Activated naive CD8-positive, alpha-beta T cell treated with anti-CD3 and anti-CD28 coated beads, Interleukin-2, amount 10 ng/mL, durations not matched to agents 7 days and 5 days (primary cell): ENCODE measurements around the gene CNTRL. TPM values are rescaled to one million over a fixed set of nuclear protein-coding genes. Genes with fewer than 3 reads are reported as not detected.
"Not testable (repeated sequence)": the region's sequence is repeated elsewhere in the genome, so short reads cannot be mapped to it uniquely, and the experiment has no call there.

Experiments used
- ATAC-seq: fragments of 150-1000 bp; cut with Tn5 transposase; one replicate; pipeline ENCODE4 v1.10.0; 2021; ENCODE audit warnings: low read depth, moderate library complexity
- POLR2A ChIA-PET: fragments of 350-600 bp; sonication (Branson Sonifier 250); formaldehyde crosslinking; loops from one replicate; lab custom pipeline; 2021; ENCODE audit warnings: antibody characterized with exemption; lab: Charles Lee
- DNase-seq: peaks from one replicate; pipeline ENCODE4 v3.0.0; 2021
- H3K27ac Mint-ChIP-seq: one replicate; pipeline ENCODE4 v1.8.0; 2022; ENCODE audit warnings: mild to moderate bottlenecking, mixed read lengths
- H3K27me3 Mint-ChIP-seq: one replicate; pipeline ENCODE4 v1.8.0; 2022; ENCODE audit warnings: mild to moderate bottlenecking, moderate library complexity, mixed read lengths
- H3K36me3 Mint-ChIP-seq: one replicate; pipeline ENCODE4 v1.8.0; 2021; ENCODE audit warnings: mild to moderate bottlenecking, mixed read lengths
- H3K4me1 Mint-ChIP-seq: one replicate; pipeline ENCODE4 v1.8.0; 2021; ENCODE audit warnings: mixed read lengths
- H3K4me3 Mint-ChIP-seq: one replicate; pipeline ENCODE4 v1.8.0; 2022; ENCODE audit warnings: mild to moderate bottlenecking, moderate library complexity, mixed read lengths
- H3K9me3 Mint-ChIP-seq: one replicate; pipeline ENCODE4 v1.8.0; 2021; ENCODE audit warnings: mixed read lengths
- total RNA-seq, 2 experiments: library from RNA; stranded (reverse); gene quantifications; one replicate each; pipeline ENCODE4 v1.2.3, GENCODE V29; 2021

Gene CNTRL
- total RNA-seq, 2 experiments from 2014 or later: 92.3 to 94.6 TPM

- Mint-ChIP-seq H3K9me3 (no peaks in the 10 kb centered on the region), H3K27ac (peak overlapping the region; percentile 92), H3K36me3 (peaks cover 39% of the 10 kb centered on the region), H3K4me1 (peaks cover 36% of the 10 kb centered on the region), H3K4me3 (peak overlapping the region; percentile 89), H3K27me3 (no peaks in the 10 kb centered on the region)
- ATAC-seq (no peak), DNase-seq (no peak)
- POLR2A ChIA-PET: interaction anchor here (0.7 to 4.0 kb wide), 8 partner anchors 10 to 329 kb away, joined by 3 to 25 read pairs (median 6); partner anchors contain the start of genes CNTRL, FBXW2 and RAB14
Measured at GRCh38 chr9:121122246-121123032, 47.7 kb downstream of the CNTRL start.

- H3K9me3 Mint-ChIP-seq: no peaks in the 10 kb centered on the region
- H3K27me3 Mint-ChIP-seq: no peaks in the 10 kb centered on the region
- DNase-seq (no peak), ATAC-seq (no peak)
- H3K4me3 Mint-ChIP-seq: peak overlapping the region; percentile 56
- H3K4me1 Mint-ChIP-seq: peaks cover 39% of the 10 kb centered on the region
- POLR2A ChIA-PET: interaction anchor here (1.1 to 4.0 kb wide), 2 partner anchors 9 to 229 kb away, joined by 3 to 25 read pairs; no protein-coding TSS in a partner anchor
- H3K36me3 Mint-ChIP-seq: peaks cover 52% of the 10 kb centered on the region
- H3K27ac Mint-ChIP-seq: peak overlapping the region; percentile 50
Measured at GRCh38 chr9:121123816-121124535, 49.2 kb downstream of the CNTRL start.

- H3K4me3 Mint-ChIP-seq: no peak overlapping the region
- H3K27ac Mint-ChIP-seq: peak overlapping the region; percentile 1
- H3K9me3 Mint-ChIP-seq: peaks cover 2% of the 10 kb centered on the region
- POLR2A ChIA-PET: no interaction called here
- H3K27me3 Mint-ChIP-seq: no peaks in the 10 kb centered on the region
- ATAC-seq: no peak
- DNase-seq: no peak
- peaks cover 58% of the 10 kb centered on the region for H3K36me3 Mint-ChIP-seq
- H3K4me1 Mint-ChIP-seq: peaks cover 40% of the 10 kb centered on the region
Measured at GRCh38 chr9:121125590-121125989, 50.8 kb downstream of the CNTRL start.

GRCh38 chr9:121129384-121129783, 54.6 kb downstream of the CNTRL start:
- POLR2A ChIA-PET, DNase-seq, H3K9me3 Mint-ChIP-seq, H3K27ac Mint-ChIP-seq, H3K4me3 Mint-ChIP-seq, ATAC-seq, H3K27me3 Mint-ChIP-seq: not testable (repeated sequence)
- peaks cover 66% of the 10 kb centered on the region for H3K36me3 Mint-ChIP-seq
- peaks cover 46% of the 10 kb centered on the region for H3K4me1 Mint-ChIP-seq

- Mint-ChIP-seq H3K27ac (peak overlapping the region; percentile 88), H3K36me3 (peaks cover 60% of the 10 kb centered on the region), H3K9me3 (peaks cover 2% of the 10 kb centered on the region), H3K4me1 (peaks cover 44% of the 10 kb centered on the region), H3K4me3 (peak overlapping the region; percentile 50), H3K27me3 (no peaks in the 10 kb centered on the region)
- POLR2A ChIA-PET: interaction anchor here (0.6 to 3.1 kb wide), 3 partner anchors 11 to 340 kb away, joined by 3 to 25 read pairs (median 3); partner anchors contain the start of gene FBXW2
- DNase-seq: peak; percentile 76
- peak; percentile 100 for ATAC-seq
Measured at GRCh38 chr9:121133104-121133816, 58.5 kb downstream of the CNTRL start.

GRCh38 chr9:121135642-121136041, 60.9 kb downstream of the CNTRL start:
- Mint-ChIP-seq H3K27ac (no peak overlapping the region), H3K4me1 (peaks cover 33% of the 10 kb centered on the region), H3K9me3 (no peaks in the 10 kb centered on the region), H3K4me3 (no peak overlapping the region), H3K27me3 (no peaks in the 10 kb centered on the region), H3K36me3 (peaks cover 47% of the 10 kb centered on the region)
- no peak for ATAC-seq
- POLR2A ChIA-PET: no interaction called here
- DNase-seq: no peak

GRCh38 chr9:121138561-121138960, 63.8 kb downstream of the CNTRL start:
- POLR2A ChIA-PET: no interaction called here
- H3K4me1 Mint-ChIP-seq: peaks cover 7% of the 10 kb centered on the region
- no peak for ATAC-seq
- no peaks in the 10 kb centered on the region for H3K27me3 Mint-ChIP-seq
- H3K9me3 Mint-ChIP-seq: no peaks in the 10 kb centered on the region
- no peak overlapping the region for H3K4me3 Mint-ChIP-seq
- H3K36me3 Mint-ChIP-seq: peaks cover 49% of the 10 kb centered on the region
- DNase-seq: no peak
- H3K27ac Mint-ChIP-seq: no peak overlapping the region

GRCh38 chr9:121138973-121139372, 64.2 kb downstream of the CNTRL start:
- peaks cover 49% of the 10 kb centered on the region for H3K36me3 Mint-ChIP-seq
- DNase-seq (no peak), ATAC-seq (no peak)
- peaks cover 7% of the 10 kb centered on the region for H3K4me1 Mint-ChIP-seq
- no peak overlapping the region for H3K27ac Mint-ChIP-seq
- no peak overlapping the region for H3K4me3 Mint-ChIP-seq
- no peaks in the 10 kb centered on the region for H3K9me3 Mint-ChIP-seq
- H3K27me3 Mint-ChIP-seq: no peaks in the 10 kb centered on the region
- POLR2A ChIA-PET: no interaction called here

GRCh38 chr9:121140162-121140561, 65.4 kb downstream of the CNTRL start:
- H3K4me3 Mint-ChIP-seq: no peak overlapping the region
- H3K27ac Mint-ChIP-seq: no peak overlapping the region
- peaks cover 60% of the 10 kb centered on the region for H3K36me3 Mint-ChIP-seq
- DNase-seq (no peak), ATAC-seq (no peak)
- H3K9me3 Mint-ChIP-seq: no peaks in the 10 kb centered on the region
- H3K27me3 Mint-ChIP-seq: no peaks in the 10 kb centered on the region
- peaks cover 7% of the 10 kb centered on the region for H3K4me1 Mint-ChIP-seq
- POLR2A ChIA-PET: no interaction called here

- H3K4me1 Mint-ChIP-seq: peaks cover 5% of the 10 kb centered on the region
Measured at GRCh38 chr9:121141306-121141705, 66.6 kb downstream of the CNTRL start.

GRCh38 chr9:121141706-121142105, 67.0 kb downstream of the CNTRL start:
- no peaks in the 10 kb centered on the region for H3K27me3 Mint-ChIP-seq
- POLR2A ChIA-PET: interaction anchor here (1.4 kb wide), 1 partner anchor 20 kb away, joined by 5 read pairs; no protein-coding TSS in a partner anchor
- DNase-seq (no peak), ATAC-seq (no peak)
- peaks cover 6% of the 10 kb centered on the region for H3K4me1 Mint-ChIP-seq
- peaks cover 51% of the 10 kb centered on the region for H3K36me3 Mint-ChIP-seq
- H3K9me3 Mint-ChIP-seq: no peaks in the 10 kb centered on the region
- H3K27ac Mint-ChIP-seq: no peak overlapping the region
- no peak overlapping the region for H3K4me3 Mint-ChIP-seq

More at GRCh38 chr9:121141306-121141705, 66.6 kb downstream of the CNTRL start:
- POLR2A ChIA-PET: no interaction called here
- H3K27ac Mint-ChIP-seq: no peak overlapping the region
- DNase-seq (no peak), ATAC-seq (no peak)
- no peak overlapping the region for H3K4me3 Mint-ChIP-seq
- no peaks in the 10 kb centered on the region for H3K27me3 Mint-ChIP-seq
- H3K36me3 Mint-ChIP-seq: peaks cover 51% of the 10 kb centered on the region
- H3K9me3 Mint-ChIP-seq: no peaks in the 10 kb centered on the region

GRCh38 chr9:121143771-121144170, 69.0 kb downstream of the CNTRL start:
- Mint-ChIP-seq H3K4me3 (no peak overlapping the region), H3K36me3 (peaks cover 55% of the 10 kb centered on the region), H3K27ac (no peak overlapping the region), H3K27me3 (no peaks in the 10 kb centered on the region), H3K4me1 (peaks cover 12% of the 10 kb centered on the region), H3K9me3 (no peaks in the 10 kb centered on the region)
- POLR2A ChIA-PET: no interaction called here
- ATAC-seq: no peak
- no peak for DNase-seq

- ATAC-seq (no peak), DNase-seq (no peak)
- Mint-ChIP-seq H3K36me3 (peaks cover 56% of the 10 kb centered on the region), H3K27me3 (no peaks in the 10 kb centered on the region), H3K4me1 (peaks cover 12% of the 10 kb centered on the region), H3K9me3 (no peaks in the 10 kb centered on the region), H3K4me3 (no peak overlapping the region), H3K27ac (peak overlapping the region; percentile 17)
- POLR2A ChIA-PET: no interaction called here
Measured at GRCh38 chr9:121144482-121144881, 69.7 kb downstream of the CNTRL start.
